Measurements from ENCODE around the gene HOXC11.

HOXC11 gene

DNA sequence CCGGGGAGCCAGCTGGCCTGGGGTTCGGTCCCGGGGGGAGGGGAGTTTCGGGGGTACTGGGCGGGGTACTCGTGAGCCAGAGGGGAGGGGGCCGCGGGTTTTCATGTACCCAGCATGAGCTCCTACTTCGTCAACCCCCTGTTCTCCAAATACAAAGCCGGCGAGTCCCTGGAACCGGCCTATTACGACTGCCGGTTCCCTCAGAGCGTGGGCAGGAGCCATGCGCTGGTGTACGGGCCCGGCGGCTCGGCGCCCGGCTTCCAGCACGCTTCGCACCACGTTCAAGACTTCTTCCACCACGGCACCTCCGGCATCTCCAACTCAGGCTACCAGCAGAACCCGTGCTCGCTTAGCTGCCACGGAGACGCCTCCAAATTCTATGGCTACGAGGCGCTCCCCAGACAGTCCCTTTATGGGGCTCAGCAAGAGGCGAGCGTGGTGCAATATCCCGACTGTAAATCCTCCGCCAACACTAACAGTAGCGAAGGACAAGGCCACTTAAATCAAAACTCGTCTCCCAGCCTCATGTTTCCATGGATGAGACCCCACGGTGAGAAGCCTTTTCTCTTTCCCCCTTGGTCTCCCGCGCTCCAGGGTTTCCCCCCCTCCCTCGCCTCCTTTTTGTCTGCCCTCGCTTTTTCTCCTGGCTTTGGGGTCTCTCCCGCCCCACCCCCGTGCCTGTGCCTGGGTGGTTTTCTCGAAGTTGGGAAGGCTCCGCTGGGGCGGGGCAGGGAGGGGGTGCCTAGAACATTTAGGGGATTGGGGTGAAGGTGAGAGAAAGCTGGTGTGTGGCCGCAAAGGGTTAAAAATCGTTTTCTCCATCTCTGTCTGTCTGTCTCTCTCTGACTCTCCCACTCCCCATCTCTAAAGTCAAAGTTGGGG, 36.5 kb downstream of the HOXC11 start:
- DNase-seq (ENCODE audit: low read depth in 1 of 2, low spot score in 1 of 2): no peak

DNA sequence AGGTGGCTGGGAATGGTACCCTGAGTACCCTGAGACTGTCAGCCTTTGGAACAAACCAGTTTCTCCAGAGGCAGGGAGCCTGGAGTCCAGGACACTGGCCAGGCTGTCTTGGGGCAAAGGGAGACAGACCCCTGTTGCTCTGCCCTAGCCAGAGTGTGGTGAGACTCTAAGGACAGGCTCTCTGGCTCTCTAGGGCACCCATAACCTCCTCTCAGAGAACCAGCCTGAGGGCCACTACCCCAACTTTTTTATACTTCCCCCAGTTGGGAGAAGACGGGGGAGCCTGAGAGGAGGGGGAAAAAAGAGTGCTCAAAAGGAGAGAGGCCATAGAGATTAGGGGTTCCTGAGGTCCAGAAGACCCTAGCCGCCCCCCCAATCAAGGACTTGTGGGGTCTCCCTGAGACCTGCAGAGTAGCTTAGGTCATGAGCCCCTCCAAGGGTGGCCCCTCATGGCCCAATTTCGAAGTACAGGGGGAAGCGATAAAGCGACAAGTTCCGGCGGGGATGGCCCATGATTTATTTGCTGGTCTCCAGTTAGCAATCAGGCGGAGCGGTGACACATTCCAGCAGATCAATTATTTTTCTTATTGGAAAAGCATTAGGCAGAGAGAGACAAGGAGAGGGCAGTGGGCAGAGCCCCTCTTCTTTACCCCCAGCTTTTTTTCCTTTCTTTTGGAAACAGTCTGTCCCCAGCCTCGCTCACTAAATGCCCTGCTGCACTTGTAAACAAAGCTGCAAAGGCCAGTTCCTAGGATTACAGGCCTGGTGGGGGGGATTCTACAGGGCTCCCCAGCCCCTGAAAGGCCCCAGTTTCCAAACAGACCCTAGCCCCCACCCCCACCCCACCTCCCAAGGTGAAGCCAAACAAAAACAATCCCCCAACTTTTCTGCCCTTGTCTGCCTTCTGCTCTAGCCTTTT, 37.4 kb downstream of the HOXC11 start:
- DNase-seq (ENCODE audit: low read depth in 1 of 2, low spot score in 1 of 2): no peak

DNA sequence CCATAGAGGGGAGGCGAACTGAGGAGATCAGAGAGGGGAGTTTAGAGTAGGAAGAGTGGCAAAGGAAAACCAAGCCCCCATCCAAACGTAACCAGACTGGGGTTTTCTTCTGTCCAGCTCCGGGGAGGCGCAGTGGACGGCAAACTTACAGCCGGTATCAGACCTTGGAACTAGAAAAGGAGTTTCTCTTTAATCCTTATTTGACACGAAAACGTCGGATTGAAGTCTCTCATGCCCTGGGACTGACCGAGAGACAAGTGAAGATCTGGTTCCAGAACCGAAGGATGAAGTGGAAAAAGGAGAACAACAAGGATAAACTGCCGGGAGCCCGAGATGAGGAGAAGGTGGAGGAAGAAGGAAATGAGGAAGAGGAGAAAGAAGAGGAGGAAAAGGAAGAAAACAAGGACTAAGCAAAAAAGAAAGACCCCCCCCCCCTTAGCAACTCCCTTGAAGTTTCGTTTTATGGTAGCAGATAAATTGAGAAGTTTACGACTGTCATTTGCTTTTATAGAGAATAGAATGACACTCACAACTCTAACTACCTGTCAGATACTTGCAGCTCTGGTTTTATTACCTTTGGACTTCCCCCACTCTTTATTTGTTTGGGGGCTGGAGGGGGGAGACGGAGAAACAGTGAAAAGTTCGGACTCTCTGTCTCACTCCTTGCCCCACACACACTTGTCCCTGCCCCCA, 38.2 kb downstream of the HOXC11 start:
- no peak for DNase-seq (ENCODE audit: low read depth in 1 of 2, low spot score in 1 of 2)

DNA sequence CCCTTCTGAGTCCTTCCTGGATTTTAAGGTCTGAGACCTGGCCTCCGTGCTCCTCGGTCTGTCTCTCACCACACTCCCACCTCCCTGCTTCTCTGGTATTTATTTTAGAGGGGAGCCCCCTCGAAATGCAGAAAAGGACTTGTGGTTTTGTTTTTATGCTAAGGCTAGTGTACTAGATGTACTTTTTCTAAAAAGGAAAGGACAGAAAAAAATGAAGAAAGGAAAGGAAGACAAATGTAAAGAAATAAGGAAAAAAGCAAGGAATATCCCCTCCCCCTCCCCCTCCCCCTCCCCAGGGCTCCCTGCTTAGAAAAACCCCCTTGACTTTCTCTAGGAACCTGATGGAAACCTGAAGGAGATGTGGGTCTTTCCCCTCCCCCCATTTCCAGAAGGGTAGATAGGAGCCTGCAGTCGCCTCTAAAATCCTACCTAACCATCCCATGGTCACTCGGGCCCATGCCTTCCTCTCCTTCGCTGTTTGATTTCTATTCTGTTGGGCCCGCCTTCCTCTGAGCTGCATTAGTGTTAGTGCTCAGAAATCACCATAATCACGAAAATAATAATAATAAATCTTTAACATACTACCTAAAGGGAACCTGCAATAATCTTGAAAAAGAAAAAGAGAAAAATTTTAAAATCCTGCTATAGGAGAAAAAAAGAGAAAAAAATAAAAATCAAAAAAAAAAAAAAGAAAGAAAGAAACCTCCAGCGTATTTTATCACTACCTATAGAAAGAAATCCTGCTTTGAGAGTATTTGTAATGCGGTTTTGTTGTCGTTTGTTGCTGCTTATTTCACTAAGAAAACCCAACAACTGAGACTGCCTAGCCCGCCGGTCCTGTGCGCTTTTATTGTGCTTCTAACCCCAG, 39.0 kb downstream of the HOXC11 start:
- DNase-seq (ENCODE audit: low read depth in 1 of 2, low spot score in 1 of 2): no peak

DNA sequence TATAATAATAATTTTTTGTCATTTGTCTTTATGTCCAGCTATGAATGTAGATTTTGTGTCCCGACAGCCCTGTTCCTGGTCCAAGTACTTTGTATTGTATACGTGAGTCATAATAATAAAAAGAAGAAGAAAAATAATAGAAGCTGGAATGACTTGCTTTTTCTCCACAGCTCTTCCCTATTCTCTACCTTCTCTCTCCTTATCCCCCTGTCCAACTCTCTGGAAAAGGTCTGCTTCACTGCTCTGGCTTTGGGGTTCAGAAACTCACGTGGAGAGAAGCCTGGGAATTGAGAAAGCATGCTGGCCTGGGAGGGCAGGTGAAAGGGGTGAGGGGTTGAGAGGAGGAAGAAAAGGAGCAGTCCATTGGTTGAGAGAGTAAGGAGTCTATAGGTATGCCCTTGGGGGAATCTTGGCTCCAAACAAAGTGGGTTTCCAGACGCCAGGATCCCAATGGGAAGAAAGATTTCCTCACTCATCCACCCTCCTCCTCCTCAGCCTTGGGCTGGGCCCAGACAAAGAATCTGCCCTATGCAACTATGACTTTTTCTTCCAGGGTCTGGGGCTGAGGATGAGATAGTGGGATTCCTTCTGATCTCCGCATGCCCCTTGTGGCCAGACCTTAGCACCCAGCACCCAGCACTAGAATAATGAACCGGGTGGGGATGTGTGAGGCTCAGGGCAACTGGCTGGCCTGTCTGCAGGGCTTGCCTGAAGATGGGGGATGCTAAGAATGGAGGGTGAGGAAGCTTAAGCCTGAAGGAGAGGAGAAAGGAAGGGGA, 39.9 kb downstream of the HOXC11 start:
- no peak for DNase-seq (ENCODE audit: low read depth in 1 of 2, low spot score in 1 of 2)

DNA sequence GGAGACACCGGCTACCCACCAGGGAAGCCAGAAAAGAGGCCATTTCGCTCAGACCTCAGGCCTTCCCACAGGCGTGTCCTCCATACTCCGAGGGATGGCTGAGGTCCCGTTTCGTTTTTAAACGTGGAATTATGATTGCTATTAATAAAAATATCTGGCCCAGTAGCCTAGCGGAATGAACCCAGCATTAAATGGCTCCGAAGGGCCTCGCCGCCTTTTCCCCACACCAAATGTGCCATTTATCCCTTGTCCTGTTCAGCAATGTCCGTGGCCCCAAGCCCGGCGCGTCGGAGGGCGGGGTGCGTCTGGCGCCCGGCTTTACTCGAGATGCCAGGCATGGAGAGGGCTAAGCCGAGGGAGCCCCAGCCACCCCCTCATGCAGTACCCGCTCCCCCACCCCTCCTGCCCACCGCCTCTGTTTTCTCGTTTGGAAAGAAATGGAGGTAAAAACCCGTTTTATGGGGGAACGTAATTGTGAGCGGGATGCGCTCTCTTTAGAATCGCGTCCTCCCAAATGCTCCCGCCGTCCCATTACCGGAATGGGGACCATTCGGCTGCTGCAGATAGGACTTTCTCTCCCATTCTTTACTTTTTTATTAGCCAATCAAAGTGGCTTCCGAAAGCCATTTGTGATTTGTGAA, 41.6 kb downstream of the HOXC11 start:
- no peak for DNase-seq (ENCODE audit: low read depth in 1 of 2, low spot score in 1 of 2)

DNA sequence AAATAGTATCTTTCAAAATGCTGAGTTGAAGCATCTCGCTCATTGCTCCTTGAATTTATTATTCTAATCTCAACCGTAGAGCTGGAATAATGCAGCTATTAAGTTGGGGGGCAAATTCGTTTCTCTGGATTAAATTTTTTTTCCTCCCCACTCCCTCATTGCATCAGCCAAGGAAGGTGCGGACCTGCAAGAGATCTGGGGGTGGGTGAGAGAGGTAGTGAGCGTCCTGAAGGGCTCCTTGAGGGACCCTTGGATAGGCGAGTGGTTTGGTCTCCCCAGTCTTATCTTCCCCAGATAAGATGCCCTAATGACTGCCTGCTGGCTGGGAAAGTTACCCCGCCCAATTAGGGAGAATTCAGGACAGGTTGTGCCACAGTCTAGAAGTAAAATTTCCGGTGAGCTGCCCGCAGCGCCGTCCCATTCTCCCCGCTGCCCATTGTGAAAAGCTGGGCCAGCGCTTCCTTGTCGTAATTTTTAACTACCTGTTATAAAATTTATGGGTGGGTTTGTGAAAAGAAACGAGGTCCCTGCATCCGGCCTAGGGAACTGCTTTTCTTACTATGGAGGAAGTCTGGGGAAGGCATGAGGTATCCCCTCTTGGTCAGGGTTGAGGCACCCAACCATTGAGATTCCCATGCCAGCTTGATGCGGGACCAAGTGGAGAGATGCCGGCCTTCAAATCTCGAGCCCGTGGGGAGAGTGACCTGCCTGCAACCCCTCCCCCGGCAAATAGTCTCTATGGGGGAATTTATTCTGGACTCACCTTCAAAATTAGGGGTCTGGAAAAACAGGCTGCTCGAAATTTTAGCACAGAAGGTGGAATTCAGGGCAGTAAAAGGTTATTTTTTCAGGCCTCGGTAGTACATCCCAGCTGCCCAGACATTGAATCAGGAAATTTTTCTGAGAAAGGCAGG, 42.3 kb downstream of the HOXC11 start:
- no peak for DNase-seq (ENCODE audit: low read depth in 1 of 2, low spot score in 1 of 2)

DNA sequence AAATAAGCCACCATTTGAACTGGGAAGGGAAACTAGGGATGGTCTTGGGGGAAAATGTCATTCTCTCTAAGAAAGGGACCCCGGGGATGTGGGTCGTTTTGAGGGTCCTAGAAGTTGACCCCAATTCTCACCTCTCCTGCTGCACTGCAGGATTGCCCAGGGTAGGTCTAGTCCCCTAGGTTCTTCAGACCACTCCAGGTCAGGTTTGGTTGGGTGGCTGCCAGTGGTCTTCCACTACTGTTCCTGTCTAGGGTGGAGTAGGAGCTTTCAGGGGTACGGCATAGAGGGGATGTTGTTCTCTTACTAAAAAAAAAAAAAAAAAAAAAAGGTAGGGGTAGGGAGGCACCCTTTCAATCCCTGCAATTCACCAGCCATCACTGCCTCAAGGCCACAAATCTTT, 43.1 kb downstream of the HOXC11 start:
- DNase-seq (ENCODE audit: low read depth in 1 of 2, low spot score in 1 of 2): no peak

DNA sequence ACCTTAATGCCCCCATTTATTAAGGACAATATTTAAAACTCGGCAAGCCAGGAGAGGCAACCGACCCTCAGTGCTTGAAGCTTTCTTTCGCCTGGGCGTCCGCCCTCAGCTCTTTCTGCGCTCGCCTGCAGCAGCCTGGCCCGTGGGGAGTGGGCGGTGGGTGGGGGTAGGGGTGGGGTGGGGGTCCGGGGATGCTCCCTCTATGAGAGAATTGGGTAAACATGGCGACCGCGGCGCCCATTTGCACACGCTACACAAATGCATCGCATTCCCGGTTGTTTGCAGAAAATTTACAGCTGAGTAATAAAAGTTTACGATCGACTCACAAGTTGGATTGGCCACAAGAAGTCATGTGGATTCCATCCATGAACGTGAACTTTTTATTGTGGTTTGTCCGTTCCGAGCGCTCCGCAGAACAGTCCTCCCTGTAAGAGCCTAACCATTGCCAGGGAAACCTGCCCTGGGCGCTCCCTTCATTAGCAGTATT, 43.6 kb downstream of the HOXC11 start:
- no peak for DNase-seq (ENCODE audit: low read depth in 1 of 2, low spot score in 1 of 2)

DNA sequence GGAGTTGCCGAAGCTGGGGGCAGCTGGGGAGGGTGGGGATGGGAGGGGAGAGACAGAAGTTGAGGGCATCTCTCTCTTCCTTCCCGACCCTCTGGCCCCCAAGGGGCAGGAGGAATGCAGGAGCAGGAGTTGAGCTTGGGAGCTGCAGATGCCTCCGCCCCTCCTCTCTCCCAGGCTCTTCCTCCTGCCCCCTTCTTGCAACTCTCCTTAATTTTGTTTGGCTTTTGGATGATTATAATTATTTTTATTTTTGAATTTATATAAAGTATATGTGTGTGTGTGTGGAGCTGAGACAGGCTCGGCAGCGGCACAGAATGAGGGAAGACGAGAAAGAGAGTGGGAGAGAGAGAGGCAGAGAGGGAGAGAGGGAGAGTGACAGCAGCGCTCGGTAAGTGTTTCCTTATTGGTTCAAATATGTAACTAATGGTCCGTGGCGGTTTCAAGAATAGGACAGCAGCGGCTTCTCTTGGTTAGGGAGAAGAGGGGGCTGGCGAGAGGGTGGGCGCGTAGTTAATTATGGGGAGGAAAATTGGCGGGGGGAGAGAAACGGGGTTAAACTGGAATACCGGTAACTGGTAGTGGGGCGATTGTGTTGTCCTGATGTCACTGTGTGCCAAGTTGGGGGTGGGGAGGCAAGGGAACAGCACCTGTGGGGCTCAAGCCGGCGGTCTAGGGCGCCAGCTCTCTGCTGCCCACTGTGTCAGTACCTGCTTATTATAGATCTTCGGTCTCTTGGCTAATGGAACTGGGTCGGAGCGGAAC, 44.3 kb downstream of the HOXC11 start:
- no peak for DNase-seq (ENCODE audit: low read depth in 1 of 2, low spot score in 1 of 2)

DNA sequence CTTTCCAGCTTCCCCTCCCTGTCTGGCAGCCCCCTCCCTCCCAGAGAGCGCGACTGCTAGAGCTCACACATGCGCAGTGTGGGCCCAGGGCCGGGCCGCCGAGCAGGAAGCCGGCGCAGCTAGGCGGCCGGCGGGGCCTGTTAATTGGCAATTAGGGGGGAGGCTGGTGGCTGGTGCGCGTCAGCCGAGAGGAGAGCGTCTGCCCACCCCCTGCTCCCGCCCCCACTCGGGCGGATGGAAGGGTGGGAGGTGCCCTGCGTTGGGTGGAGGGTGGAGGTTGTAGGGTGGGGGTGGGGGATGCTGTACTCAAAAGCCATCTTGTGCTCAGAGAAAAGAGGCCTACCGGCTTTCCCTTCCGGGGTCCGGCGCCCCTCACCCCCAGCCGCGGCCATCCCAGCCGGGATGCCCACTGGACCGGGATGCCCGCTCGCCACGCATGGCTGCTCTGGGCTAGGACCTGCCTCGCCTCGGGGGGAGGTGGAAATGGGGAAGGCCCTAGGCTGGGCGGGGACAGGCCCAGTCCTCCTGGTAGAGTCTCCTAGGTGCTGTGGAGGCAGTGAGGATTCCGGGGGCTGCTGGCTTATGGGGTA, 45.0 kb downstream of the HOXC11 start:
- peak in 1 of 2 donors; percentile 49 for DNase-seq (ENCODE audit: low read depth in 1 of 2, low spot score in 1 of 2)

DNA sequence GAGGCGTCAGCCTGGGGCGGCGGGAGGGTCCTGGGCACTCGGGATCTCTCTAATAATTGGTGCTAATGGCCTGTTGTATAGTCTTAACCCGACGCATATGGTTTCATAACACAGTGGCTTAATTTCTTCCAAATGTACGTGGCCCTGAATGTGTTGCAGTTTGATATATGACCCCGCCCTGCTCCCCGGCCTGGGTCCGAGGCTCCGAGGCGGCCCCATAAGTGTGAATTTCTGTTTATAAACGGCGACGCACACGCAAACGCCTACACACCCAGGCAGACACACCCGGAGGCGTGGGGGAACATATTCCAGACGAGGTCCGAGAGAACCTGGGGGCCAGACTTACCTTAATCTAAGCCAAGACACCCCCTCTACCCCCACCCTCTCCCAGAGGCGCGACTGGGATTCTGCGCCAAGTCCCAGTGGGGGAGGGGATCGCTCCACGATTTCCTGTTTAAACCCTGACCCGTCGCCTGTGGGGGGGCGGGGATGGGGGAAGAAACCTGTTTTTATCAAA, 45.6 kb downstream of the HOXC11 start:
- no peak for DNase-seq (ENCODE audit: low read depth in 1 of 2, low spot score in 1 of 2)

DNA sequence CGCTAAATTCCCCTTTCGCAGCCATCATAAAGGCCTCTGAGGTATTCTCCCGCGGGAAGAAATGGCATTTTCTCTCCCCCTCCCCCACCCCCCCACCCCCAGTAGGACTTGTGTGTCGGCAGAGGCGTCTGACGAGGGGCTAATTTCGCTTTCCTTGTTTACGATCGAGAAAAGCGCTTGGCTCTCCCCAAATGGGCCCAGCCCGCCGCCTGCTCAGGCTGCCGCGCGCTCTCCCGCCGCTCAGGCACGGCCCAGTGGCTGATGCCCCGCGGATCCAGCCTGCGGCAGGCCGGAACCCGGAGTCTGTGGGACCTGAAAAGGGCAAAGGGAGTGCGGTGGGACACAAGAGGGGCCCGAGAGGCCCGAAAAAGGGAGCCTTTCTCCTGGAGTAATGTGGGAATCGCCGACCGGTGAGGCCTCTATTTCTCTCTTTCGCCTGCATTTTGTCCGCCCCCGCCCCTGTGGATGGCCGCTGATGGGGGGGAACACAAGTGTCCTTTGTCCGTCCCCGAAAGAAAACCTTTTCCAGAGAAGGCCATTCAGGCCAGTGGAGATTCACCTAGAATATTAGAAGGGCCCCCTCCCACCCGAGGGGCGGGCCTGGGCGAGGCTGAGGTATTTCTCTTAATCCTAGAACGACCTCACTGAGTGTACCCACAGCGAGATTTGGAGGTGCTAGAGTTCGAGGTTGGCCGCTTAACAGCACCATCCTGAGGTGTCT, 46.3 kb downstream of the HOXC11 start:
- no peak for DNase-seq (ENCODE audit: low read depth in 1 of 2, low spot score in 1 of 2)

DNA sequence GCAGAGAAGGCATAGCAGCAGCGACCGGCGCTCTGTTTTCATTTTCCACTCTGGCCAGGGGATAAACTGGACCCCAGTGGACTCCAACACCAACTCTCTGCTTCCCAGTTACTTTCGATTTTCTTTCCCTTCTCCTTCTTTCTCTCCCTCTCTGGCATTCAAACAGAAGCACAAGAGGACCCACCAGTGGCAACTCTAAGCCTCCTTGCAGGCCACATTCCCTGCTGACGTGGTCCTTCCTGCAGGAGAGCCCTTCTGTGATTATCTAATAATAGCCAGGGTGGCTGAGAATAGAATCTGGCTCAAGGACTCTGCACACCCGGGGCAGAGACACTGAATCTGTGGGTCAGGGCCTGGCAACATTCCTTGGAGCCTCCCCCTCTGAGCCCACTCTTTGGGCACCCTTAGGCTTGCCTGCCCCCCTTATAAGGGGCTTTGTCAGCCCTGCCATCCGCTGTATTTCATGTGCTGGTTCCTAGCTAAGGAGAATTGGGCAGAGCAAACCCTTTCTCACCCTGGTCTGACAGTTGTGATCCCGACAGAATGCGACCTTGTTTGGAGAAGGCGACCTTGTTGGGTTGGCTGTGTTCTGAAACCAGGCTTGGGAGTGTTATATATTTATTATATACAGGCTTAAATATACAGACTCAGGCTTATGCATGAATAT, 47.1 kb downstream of the HOXC11 start:
- no peak for DNase-seq (ENCODE audit: low read depth in 1 of 2, low spot score in 1 of 2)

DNA sequence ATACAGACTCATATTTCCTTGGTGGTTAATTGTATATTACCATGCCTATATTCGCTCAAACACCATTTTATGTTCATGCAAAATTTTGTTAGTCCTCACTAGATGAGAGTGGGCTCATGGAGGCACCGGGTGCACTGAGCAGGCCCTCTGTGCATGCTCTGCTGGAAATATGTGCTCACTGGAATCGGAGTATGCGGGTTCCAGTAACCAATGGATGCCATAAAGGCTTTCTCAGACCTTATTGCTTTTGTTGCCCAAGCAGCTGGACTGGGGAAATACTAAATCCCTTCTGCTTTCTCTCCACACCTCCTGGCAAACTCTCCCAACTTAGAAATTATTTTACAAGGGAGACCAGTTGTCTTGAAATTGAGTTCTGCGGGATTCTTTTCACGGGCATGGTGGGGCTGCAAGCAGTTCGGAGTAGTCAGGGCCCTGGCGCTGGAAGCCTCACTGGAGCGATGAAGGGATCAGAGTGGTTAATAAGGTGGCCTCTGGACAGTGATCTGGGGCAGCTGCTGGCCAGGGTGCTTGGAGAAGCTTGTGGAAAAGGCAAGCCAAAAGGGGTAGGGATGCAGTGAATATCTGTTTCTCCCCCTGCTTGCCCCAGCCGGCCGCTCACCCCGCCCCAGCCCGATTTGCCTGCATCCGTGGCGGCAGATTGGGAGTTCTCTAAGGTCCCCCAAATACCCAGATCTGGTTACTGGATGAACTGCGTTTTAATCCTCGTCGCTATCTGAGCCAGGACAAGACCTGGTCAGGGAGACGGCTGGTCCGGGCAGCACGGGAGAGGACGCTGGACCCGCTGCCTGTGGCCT, 47.9 kb downstream of the HOXC11 start:
- no peak for DNase-seq (ENCODE audit: low read depth in 1 of 2, low spot score in 1 of 2)
